ENCODE data around the gene STAB2. TPM values are rescaled to one million over a fixed set of nuclear protein-coding genes. Genes with fewer than 3 reads are reported as not detected.
"Not testable (repeated sequence)": the region's sequence is repeated elsewhere in the genome, so short reads cannot be mapped to it uniquely, and the experiment has no call there.

The STAB2 gene
- total RNA-seq, 4 donors from 2014 or later = under 0.01 to 2.5 (median 0.43) TPM

DNA sequence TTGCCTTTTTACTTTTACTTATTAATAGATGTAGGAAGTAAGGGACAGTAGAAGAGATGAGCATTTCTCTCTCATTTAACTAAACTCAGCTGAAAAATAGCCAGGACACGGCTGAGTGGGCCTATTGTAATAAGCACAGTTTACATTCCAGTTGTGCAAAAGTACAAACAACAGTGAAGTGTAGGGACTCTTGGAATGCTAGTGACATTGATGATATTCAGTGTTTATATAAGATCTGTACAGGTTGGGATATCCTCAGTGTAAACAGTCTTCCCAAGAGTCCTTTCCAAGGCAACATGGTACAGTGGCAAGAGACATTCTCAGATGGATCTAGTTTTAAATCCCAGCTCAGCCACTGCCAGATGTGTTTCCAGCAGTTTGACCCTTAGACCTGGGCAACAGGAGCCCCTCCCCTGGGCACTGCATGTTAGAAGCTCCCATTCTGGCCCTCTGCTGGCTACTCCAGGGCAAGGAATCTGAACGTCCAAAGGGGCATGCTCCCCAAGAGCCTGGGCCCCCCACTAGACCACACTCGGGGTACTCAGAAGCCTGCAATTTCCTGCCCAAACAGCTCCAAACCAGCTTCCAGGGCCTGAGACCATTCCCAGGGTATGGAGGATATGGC, 55.3 kb downstream of the STAB2 start:
- no peak for DNase-seq (ENCODE audit: low spot score)
- no peak for ATAC-seq (ENCODE audit: low FRiP score)

DNA sequence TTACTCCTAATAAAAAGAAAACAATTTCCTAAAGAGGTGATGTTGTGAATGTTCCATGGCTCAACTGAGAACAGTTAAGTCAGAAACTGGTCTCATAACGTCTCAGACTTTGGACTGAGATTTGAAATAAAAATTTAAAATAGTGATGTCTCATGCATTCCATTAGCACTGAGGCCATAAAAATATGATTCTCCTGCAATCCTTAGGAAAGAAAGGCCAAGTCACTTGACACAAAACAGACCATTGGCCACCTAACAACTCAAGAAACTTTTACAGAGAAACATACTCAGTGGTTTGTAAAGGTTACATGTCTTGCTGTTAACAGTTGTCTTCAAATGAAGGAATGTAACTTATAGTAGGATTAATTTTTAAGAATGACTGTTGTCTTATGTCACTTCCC, 58.1 kb downstream of the STAB2 start:
- ATAC-seq (ENCODE audit: low FRiP score) = no peak
- TF ChIP-seq, protein P1, sequence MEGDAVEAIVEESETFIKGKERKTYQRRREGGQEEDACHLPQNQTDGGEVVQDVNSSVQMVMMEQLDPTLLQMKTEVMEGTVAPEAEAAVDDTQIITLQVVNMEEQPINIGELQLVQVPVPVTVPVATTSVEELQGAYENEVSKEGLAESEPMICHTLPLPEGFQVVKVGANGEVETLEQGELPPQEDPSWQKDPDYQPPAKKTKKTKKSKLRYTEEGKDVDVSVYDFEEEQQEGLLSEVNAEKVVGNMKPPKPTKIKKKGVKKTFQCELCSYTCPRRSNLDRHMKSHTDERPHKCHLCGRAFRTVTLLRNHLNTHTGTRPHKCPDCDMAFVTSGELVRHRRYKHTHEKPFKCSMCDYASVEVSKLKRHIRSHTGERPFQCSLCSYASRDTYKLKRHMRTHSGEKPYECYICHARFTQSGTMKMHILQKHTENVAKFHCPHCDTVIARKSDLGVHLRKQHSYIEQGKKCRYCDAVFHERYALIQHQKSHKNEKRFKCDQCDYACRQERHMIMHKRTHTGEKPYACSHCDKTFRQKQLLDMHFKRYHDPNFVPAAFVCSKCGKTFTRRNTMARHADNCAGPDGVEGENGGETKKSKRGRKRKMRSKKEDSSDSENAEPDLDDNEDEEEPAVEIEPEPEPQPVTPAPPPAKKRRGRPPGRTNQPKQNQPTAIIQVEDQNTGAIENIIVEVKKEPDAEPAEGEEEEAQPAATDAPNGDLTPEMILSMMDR (IDR thresholded peaks at IDR 0.05) = no peak

More for the DNA sequence above, 55.3 kb downstream of the STAB2 start:
- TF ChIP-seq, protein P1 (IDR thresholded peaks at IDR 0.05) = no peak

DNA sequence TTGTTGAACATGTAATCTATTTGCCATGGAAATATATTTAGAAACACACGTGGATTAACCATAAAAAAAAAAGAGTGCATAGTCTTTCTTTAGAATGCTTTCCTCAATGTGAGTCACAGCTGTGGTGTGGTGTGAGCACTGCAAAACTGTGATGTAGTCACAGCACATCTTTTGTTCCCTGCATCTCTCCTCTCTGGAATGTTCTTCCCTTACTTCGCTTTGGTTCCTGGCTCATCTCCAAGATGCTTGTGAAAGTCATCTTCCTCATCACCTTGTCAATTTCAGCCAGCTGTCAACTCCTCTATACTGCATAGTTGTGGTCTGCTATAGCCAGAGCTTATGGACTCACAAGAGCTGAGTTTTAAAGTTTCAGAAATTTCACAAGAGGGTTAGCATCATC, 60.2 kb downstream of the STAB2 start:
- TF ChIP-seq, protein P1 (IDR thresholded peaks at IDR 0.05) = no peak
- ATAC-seq (ENCODE audit: low FRiP score) (no peak), DNase-seq (ENCODE audit: low spot score) (no peak)

More for the DNA sequence above, 58.1 kb downstream of the STAB2 start:
- no peak for DNase-seq (ENCODE audit: low spot score)

DNA sequence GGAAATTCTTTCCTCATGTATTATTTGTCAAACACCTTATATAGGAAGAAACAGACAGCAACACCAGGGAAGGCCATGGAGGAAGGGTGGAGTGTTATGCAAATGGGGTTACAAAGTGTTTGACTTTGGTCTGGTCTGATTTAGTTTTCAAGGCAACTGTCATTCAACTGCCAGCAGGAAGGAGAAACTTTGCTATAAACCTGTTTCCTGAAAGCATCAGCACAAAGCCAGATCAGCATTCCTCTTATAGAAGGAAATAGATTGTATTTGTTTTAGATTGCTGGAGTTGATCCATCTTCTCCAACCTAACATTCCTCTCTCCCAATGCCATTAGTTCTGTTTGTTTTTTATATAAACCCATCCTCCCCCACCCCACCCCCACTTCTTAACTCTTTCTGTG, 65.7 kb downstream of the STAB2 start:
- TF ChIP-seq, protein P1 (IDR thresholded peaks at IDR 0.05) = no peak
- ATAC-seq (ENCODE audit: low FRiP score) = no peak
- no peak for DNase-seq (ENCODE audit: low spot score)

DNA sequence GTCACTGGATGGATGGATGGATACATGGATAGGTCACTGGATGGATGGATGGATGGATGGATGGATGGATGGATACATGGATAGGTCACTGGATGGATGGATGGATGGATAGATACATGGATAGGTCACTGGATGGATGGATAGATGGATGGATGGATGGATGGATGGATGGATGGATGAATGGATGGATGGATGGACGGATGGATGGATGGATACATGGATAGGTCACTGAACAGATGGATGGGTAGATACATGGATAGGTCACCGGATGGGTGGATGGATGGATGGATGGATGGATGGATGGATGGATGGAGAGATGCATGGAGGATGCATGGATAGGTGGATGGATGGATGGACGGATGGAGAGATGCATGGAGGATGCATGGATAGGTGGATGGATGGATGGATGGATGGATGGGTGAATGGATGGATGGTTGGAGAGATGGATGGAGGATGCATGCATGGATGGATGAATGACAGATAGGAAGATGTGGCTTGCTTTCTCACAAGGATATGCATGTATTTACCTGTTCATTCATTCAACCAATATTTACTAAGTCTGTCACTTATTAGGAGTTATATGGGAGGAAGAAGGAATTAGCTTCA, 66.6 kb downstream of the STAB2 start:
- not testable (repeated sequence) for ATAC-seq (ENCODE audit: low FRiP score); DNase-seq (ENCODE audit: low spot score)

DNA sequence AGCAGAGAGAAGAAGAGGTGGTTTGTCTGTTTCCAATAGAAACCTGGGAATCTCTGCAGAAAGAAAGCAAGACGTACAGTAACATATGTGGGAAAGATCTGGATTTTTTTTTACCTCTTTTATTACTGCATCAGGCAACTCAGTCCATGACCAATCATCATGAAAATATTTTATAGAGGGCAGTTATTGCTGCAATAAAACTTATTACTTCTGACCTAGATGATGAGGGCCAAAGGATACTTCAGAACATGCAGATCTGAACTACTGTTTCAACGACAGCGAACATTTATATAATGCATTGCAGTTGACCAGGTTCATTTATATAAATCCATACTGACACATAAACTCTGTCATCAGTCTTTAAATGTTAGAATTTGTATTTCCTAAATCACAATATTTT, 67.7 kb downstream of the STAB2 start:
- no peak for DNase-seq (ENCODE audit: low spot score)
- TF ChIP-seq, protein P1 (IDR thresholded peaks at IDR 0.05) = no peak
- ATAC-seq (ENCODE audit: low FRiP score) = no peak

DNA sequence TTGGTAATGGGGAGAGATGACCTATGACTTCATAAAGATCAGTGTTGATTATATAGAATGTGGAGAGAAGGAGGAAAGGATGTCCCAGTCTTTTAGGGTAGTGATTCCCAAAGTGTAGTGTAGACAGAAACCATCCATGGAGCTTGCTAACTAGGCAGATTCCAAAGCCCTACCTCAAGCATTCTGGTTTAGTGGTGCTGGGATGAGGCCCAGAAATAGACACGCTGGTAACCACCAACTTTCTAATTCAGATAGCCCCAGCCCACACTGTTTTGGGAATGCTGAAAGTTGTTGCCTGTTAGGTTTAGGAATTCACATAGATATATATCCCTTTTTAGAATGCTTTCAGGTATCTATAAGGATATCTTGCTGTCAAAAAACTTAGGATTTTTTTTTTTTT, 69.2 kb downstream of the STAB2 start:
- no peak for DNase-seq (ENCODE audit: low spot score)
- TF ChIP-seq, protein P1 (IDR thresholded peaks at IDR 0.05) = no peak
- no peak for ATAC-seq (ENCODE audit: low FRiP score)
